ENCODE results near the gene TUSC2.

TUSC2 gene

GRCh38 chr3:50327943-50328691 is at the start of gene TUSC2:
TSS of gene TUSC2 (minus strand) at chr3:50328223. CDS start at chr3:50328099, 124 bp downstream.
- DNase-seq (ENCODE audit: low spot score), result peak; percentile 97

- DNase-seq (ENCODE audit: low spot score), result no peak
Measured at GRCh38 chr3:50375258-50375931, 47.4 kb upstream of the TUSC2 start.

- no peak for DNase-seq (ENCODE audit: low spot score)
Measured at GRCh38 chr3:50374363-50375257, 46.6 kb upstream of the TUSC2 start.

GRCh38 chr3:50373146-50374051 is 45.4 kb upstream of the TUSC2 start:
- no peak for DNase-seq (ENCODE audit: low spot score)

- no peak for DNase-seq (ENCODE audit: low spot score)
Measured at GRCh38 chr3:50372349-50372748, 44.3 kb upstream of the TUSC2 start.

- DNase-seq (ENCODE audit: low spot score), result no peak
Measured at GRCh38 chr3:50371133-50371685, 43.2 kb upstream of the TUSC2 start.

GRCh38 chr3:50370594-50370993 is 42.6 kb upstream of the TUSC2 start:
- no peak for DNase-seq (ENCODE audit: low spot score)

- DNase-seq (ENCODE audit: low spot score), result no peak
Measured at GRCh38 chr3:50369012-50369670, 41.1 kb upstream of the TUSC2 start.

- DNase-seq (ENCODE audit: low spot score), result no peak
Measured at GRCh38 chr3:50365842-50366220, 37.8 kb upstream of the TUSC2 start.

GRCh38 chr3:50365080-50365841 is 37.2 kb upstream of the TUSC2 start:
- peak; percentile 97 for DNase-seq (ENCODE audit: low spot score)

GRCh38 chr3:50364573-50365079 is 36.6 kb upstream of the TUSC2 start:
- DNase-seq (ENCODE audit: low spot score), result no peak

- DNase-seq (ENCODE audit: low spot score), result no peak
Measured at GRCh38 chr3:50359760-50360110, 31.7 kb upstream of the TUSC2 start.

- peak; percentile 95 for DNase-seq (ENCODE audit: low spot score)
Measured at GRCh38 chr3:50358911-50359759, 31.1 kb upstream of the TUSC2 start, which contains the start of gene TMEM115. TSS of gene TMEM115 (minus strand) at chr3:50359521. CDS start at chr3:50359063, 458 bp downstream.

- no peak for DNase-seq (ENCODE audit: low spot score)
Measured at GRCh38 chr3:50358355-50358910, 30.4 kb upstream of the TUSC2 start.

GRCh38 chr3:50357481-50357880 is 29.5 kb upstream of the TUSC2 start:
- DNase-seq (ENCODE audit: low spot score), result no peak

- no peak for DNase-seq (ENCODE audit: low spot score)
Measured at GRCh38 chr3:50356553-50356952, 28.5 kb upstream of the TUSC2 start.

- DNase-seq (ENCODE audit: low spot score), result no peak
Measured at GRCh38 chr3:50355829-50356552, 28.0 kb upstream of the TUSC2 start.

- no peak for DNase-seq (ENCODE audit: low spot score)
Measured at GRCh38 chr3:50354850-50355249, 26.8 kb upstream of the TUSC2 start.
